ENCODE data around the gene MX2. TPM values are rescaled to one million over a fixed set of nuclear protein-coding genes. Genes with fewer than 3 reads are reported as not detected.

The MX2 gene
- total and polyA plus RNA-seq, 4 donors = 4.2 to 33.4 (median 9.3) TPM

GRCh38 chr21:41387042-41387819 is 25.4 kb downstream of the MX2 start:
- H3K9me3 ChIP-seq (ENCODE audit: control insufficient read depth in 4 of 4, insufficient read depth in 3 of 4, low read length in 3 of 4) = peaks cover 0 to 2% (median 0%) of the 10 kb centered on the region in 4 donors
- WGBS, 2 donors = 94 to 95% methylated on average over 14 of the region's 14 CpGs
- peaks cover 0 to 4% (median 0%) of the 10 kb centered on the region in 3 donors for H3K27me3 ChIP-seq (ENCODE audit: control insufficient read depth in 3 of 3, insufficient read depth in 3 of 3, low read length in 2 of 3)
- no peak for DNase-seq
- H3K4me1 ChIP-seq (ENCODE audit: control insufficient read depth in 5 of 5, insufficient read depth in 5 of 5, low read length in 5 of 5) = no peaks in the 10 kb centered on the region
- ATAC-seq (ENCODE audit: insufficient read depth, low FRiP score) = no peak
- H3K9ac ChIP-seq (ENCODE audit: insufficient read depth in 1 of 2, low read length in 2 of 2) = no peak overlapping the region
- no peak overlapping the region for H3K27ac ChIP-seq (ENCODE audit: low read depth in 1 of 2, low read length in 1 of 2)
- H3K36me3 ChIP-seq (ENCODE audit: control insufficient read depth in 4 of 4, insufficient read depth in 4 of 4, low read length in 4 of 4) = peaks cover 0 to 15% (median 2%) of the 10 kb centered on the region in 4 donors
- H3K4me3 ChIP-seq = no peak overlapping the region
- no peak for TF ChIP-seq CTCF (IDR thresholded peaks at IDR 0.05; ENCODE audit: control extremely low read depth, extremely low read depth)

GRCh38 chr21:41387824-41388223 is 26.0 kb downstream of the MX2 start:
- Histone ChIP-seq H3K36me3 (ENCODE audit: control insufficient read depth in 4 of 4, insufficient read depth in 4 of 4, low read length in 4 of 4) (peaks cover 0 to 15% (median 2%) of the 10 kb centered on the region in 4 donors), H3K9me3 (ENCODE audit: control insufficient read depth in 4 of 4, insufficient read depth in 3 of 4, low read length in 3 of 4) (peaks cover 0 to 2% (median 0%) of the 10 kb centered on the region in 4 donors), H3K27ac (ENCODE audit: low read depth in 1 of 2, low read length in 1 of 2) (no peak overlapping the region), H3K9ac (ENCODE audit: insufficient read depth in 1 of 2, low read length in 2 of 2) (no peak overlapping the region), H3K4me3 (no peak overlapping the region), H3K27me3 (ENCODE audit: control insufficient read depth in 3 of 3, insufficient read depth in 3 of 3, low read length in 2 of 3) (peaks cover 0 to 4% (median 0%) of the 10 kb centered on the region in 3 donors), H3K4me1 (ENCODE audit: control insufficient read depth in 5 of 5, insufficient read depth in 5 of 5, low read length in 5 of 5) (no peaks in the 10 kb centered on the region)
- no peak for TF ChIP-seq CTCF (IDR thresholded peaks at IDR 0.05; ENCODE audit: control extremely low read depth, extremely low read depth)
- WGBS, 2 donors = 89% methylated on average over 8 of the region's 8 CpGs
- ATAC-seq (ENCODE audit: insufficient read depth, low FRiP score) (no peak), DNase-seq (no peak)

GRCh38 chr21:41388259-41388658 is 26.4 kb downstream of the MX2 start:
- ATAC-seq (ENCODE audit: insufficient read depth, low FRiP score) (no peak), DNase-seq (no peak)
- H3K27me3 ChIP-seq (ENCODE audit: control insufficient read depth in 3 of 3, insufficient read depth in 3 of 3, low read length in 2 of 3) = peaks cover 0 to 4% (median 0%) of the 10 kb centered on the region in 3 donors
- no peak overlapping the region for H3K9ac ChIP-seq (ENCODE audit: insufficient read depth in 1 of 2, low read length in 2 of 2)
- no peak for TF ChIP-seq CTCF (IDR thresholded peaks at IDR 0.05; ENCODE audit: control extremely low read depth, extremely low read depth)
- peaks cover 0 to 2% (median 0%) of the 10 kb centered on the region in 4 donors for H3K9me3 ChIP-seq (ENCODE audit: control insufficient read depth in 4 of 4, insufficient read depth in 3 of 4, low read length in 3 of 4)
- H3K36me3 ChIP-seq (ENCODE audit: control insufficient read depth in 4 of 4, insufficient read depth in 4 of 4, low read length in 4 of 4) = peaks cover 0 to 15% (median 2%) of the 10 kb centered on the region in 4 donors
- no peaks in the 10 kb centered on the region for H3K4me1 ChIP-seq (ENCODE audit: control insufficient read depth in 5 of 5, insufficient read depth in 5 of 5, low read length in 5 of 5)
- 97% methylated on average over 14 of the region's 14 CpGs for WGBS, 2 donors
- H3K4me3 ChIP-seq = no peak overlapping the region
- H3K27ac ChIP-seq (ENCODE audit: low read depth in 1 of 2, low read length in 1 of 2) = no peak overlapping the region

Data from lung (tissue), 12 donors.